ENCODE results near the gene ACAD10. TPM values are rescaled to one million over a fixed set of nuclear protein-coding genes. Genes with fewer than 3 reads are reported as not detected.

The ACAD10 gene
- total and polyA plus RNA-seq, 2 of the 13 experiments (the other 11 are each of a cell fraction or from before 2014, with no cell fraction given), result 15.2 to 16.3 TPM

- TF ChIP-seq NFYB (CRISPR knock-in tag; IDR thresholded peaks at IDR 0.05) (peak; percentile 93), ZNF468 (CRISPR knock-in tag; IDR thresholded peaks at IDR 0.05) (0 out of 2 replicates have a peak, but pooled peaks have one; percentile 51), GMEB2 (CRISPR knock-in tag; IDR thresholded peaks at IDR 0.05; ENCODE audit: low read depth) (peak; percentile 56), ZNF687 (CRISPR knock-in tag; IDR thresholded peaks at IDR 0.05) (peak; percentile 91), ZNF205 (CRISPR knock-in tag; IDR thresholded peaks at IDR 0.05) (peak; percentile 91), ARNT (IDR thresholded peaks at IDR 0.05) (no peak), GATAD1 (CRISPR knock-in tag; IDR thresholded peaks at IDR 0.05) (peak; percentile 99), ZBTB39 (CRISPR knock-in tag; IDR thresholded peaks at IDR 0.05) (peak; percentile 69; the same call in 1 of the 2 replicates), MTA3 (CRISPR knock-in tag; IDR thresholded peaks at IDR 0.05) (no peak), ZNF891 (CRISPR knock-in tag; IDR thresholded peaks at IDR 0.05) (peak; percentile 93), LCORL (IDR thresholded peaks at IDR 0.05) (no peak), LCORL (CRISPR knock-in tag; IDR thresholded peaks at IDR 0.05) (peak; percentile 42; the same call in 1 of the 2 replicates), PHF5A (CRISPR knock-in tag; IDR thresholded peaks at IDR 0.05; ENCODE audit: low read depth, unreplicated experiment) (peak; percentile 75), KLF6 (CRISPR knock-in tag; IDR thresholded peaks at IDR 0.05) (peak; percentile 56), ZNF441 (CRISPR knock-in tag; IDR thresholded peaks at IDR 0.05; ENCODE audit: borderline replicate concordance) (peak; percentile 72; the same call in 1 of the 2 replicates), HDAC2 (CRISPR knock-in tag; IDR thresholded peaks at IDR 0.05) (peak; percentile 73; the same call in 1 of the 2 replicates), RARG (CRISPR knock-in tag; IDR thresholded peaks at IDR 0.05; ENCODE audit: low read depth) (no peak), ZFP36L1 (CRISPR knock-in tag; IDR thresholded peaks at IDR 0.05) (peak; percentile 48; the same call in 1 of the 2 replicates)
- TF ChIP-seq, protein P1, sequence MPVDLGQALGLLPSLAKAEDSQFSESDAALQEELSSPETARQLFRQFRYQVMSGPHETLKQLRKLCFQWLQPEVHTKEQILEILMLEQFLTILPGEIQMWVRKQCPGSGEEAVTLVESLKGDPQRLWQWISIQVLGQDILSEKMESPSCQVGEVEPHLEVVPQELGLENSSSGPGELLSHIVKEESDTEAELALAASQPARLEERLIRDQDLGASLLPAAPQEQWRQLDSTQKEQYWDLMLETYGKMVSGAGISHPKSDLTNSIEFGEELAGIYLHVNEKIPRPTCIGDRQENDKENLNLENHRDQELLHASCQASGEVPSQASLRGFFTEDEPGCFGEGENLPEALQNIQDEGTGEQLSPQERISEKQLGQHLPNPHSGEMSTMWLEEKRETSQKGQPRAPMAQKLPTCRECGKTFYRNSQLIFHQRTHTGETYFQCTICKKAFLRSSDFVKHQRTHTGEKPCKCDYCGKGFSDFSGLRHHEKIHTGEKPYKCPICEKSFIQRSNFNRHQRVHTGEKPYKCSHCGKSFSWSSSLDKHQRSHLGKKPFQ (CRISPR knock-in tag; IDR thresholded peaks at IDR 0.05; ENCODE audit: insufficient replicate concordance), result peak; percentile 83
- TF ChIP-seq, protein P2, sequence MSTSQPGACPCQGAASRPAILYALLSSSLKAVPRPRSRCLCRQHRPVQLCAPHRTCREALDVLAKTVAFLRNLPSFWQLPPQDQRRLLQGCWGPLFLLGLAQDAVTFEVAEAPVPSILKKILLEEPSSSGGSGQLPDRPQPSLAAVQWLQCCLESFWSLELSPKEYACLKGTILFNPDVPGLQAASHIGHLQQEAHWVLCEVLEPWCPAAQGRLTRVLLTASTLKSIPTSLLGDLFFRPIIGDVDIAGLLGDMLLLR (CRISPR knock-in tag; IDR thresholded peaks at IDR 0.05), result no peak
Observed at GRCh38 chr12:111685811-111686573, at the start of gene ACAD10, which contains the start of gene BRAP (continued).

Data from HepG2 (cell line).